Endothelial cell of umbilical vein (primary cell): ENCODE results near the gene ZNF490. TPM values are rescaled to one million over a fixed set of nuclear protein-coding genes. Genes with fewer than 3 reads are reported as not detected.
"Not testable (repeated sequence)": the region's sequence is repeated elsewhere in the genome, so short reads cannot be mapped to it uniquely, and the experiment has no call there.

Experiments
- BruUV-seq: library from RNA; stranded (reverse); fragments of 400-500 nt; replicated peaks from 2 replicates; lab custom pipeline; 2021; lab: Mats Ljungman, UMichigan
- CTCF ChIA-PET: fragments of 300-600, 350-600 bp; sonication (Branson Sonifier 250); formaldehyde crosslinking; loops from one replicate; lab custom pipeline; 2021; ENCODE audit warnings: antibody characterized with exemption, inconsistent platforms; lab: Charles Lee
- POLR2A ChIA-PET: fragments of 300-600, 350-600 bp; sonication (Branson Sonifier 250); formaldehyde crosslinking; loops from one replicate; lab custom pipeline; 2021; ENCODE audit warnings: antibody characterized with exemption, inconsistent platforms; lab: Charles Lee
- DNase-seq: peaks from one replicate; pipeline ENCODE4 v3.0.0-alpha.2; 2011; ENCODE audit warnings: low read depth, low spot score
- FAIRE-seq: peaks from 2 replicates; lab custom pipeline; 2011; peaks lifted over from hg19 to GRCh38; lab: Jason Lieb, UNC
- H2AFZ ChIP-seq: 2 replicates; pipeline ENCODE4 v1.6.0; 2012; ENCODE audit warnings: low read depth, low read length, control low read depth, inconsistent platforms
- H3K27ac ChIP-seq: 2 replicates; pipeline ENCODE4 v1.5.1; 2011; ENCODE audit warnings: low read depth, mild to moderate bottlenecking, control low read depth, low read length, moderate library complexity; ENCODE audit not compliant: insufficient read depth
- H3K27me3 ChIP-seq, 2 experiments: 2 replicates each; pipeline versions ENCODE4 v1.6.0 to v1.6.1; 2011; ENCODE audit warnings: low read length in 2 of 2, mixed read lengths in 1 of 2; ENCODE audit not compliant: control insufficient read depth in 2 of 2, insufficient read depth in 2 of 2
- H3K36me3 ChIP-seq, 2 experiments: 2 replicates in 1 of 2; 3 replicates in 1 of 2; pipeline ENCODE4 v1.5.1; 2011; ENCODE audit warnings: low read length in 2 of 2, mild to moderate bottlenecking in 1 of 2, moderate library complexity in 1 of 2; ENCODE audit not compliant: control insufficient read depth in 2 of 2, insufficient read depth in 2 of 2; ENCODE audit errors: extremely low read depth in 1 of 2
- H3K4me1 ChIP-seq: 3 replicates; pipeline ENCODE4 v1.5.1; 2011; ENCODE audit warnings: mild to moderate bottlenecking, low read length; ENCODE audit not compliant: control insufficient read depth, insufficient read depth; ENCODE audit errors: extremely low read depth
- H3K4me2 ChIP-seq: 2 replicates; pipeline ENCODE4 v1.6.1; 2011; ENCODE audit warnings: low read length, control low read depth, mixed read lengths; ENCODE audit not compliant: insufficient read depth
- H3K4me3 ChIP-seq, 3 experiments: fragments of 200-600 bp in 1 of 3; sonication (generic), shearing (Covaris generic) in 1 of 3; replicated peaks in 1 of 3; 2 replicates each; pipeline ENCODE4 v1.5.1; 2011 to 2016; ENCODE audit warnings: control low read depth in 3 of 3, low read length in 3 of 3, mild to moderate bottlenecking in 2 of 3, inconsistent platforms in 1 of 3, low read depth in 1 of 3, moderate library complexity in 1 of 3; ENCODE audit not compliant: insufficient read depth in 1 of 3
- H3K79me2 ChIP-seq: 2 replicates; pipeline ENCODE4 v1.6.0; 2012; ENCODE audit warnings: low read length, inconsistent platforms; ENCODE audit not compliant: control insufficient read depth, insufficient read depth
- H3K9ac ChIP-seq: replicated peaks from 2 replicates; pipeline ENCODE3; 2011; ENCODE audit warnings: low read length, control low read depth; ENCODE audit not compliant: insufficient read depth; ENCODE audit errors: extremely low read depth
- H3K9me1 ChIP-seq: replicated peaks from 3 replicates; pipeline ENCODE4 v1.6.0; 2011; ENCODE audit warnings: mild to moderate bottlenecking, low read length; ENCODE audit not compliant: control insufficient read depth, insufficient read depth; ENCODE audit errors: extremely low read depth
- H3K9me3 ChIP-seq: replicated peaks from 2 replicates; pipeline ENCODE4 v1.5.1; 2012; ENCODE audit warnings: low read length, inconsistent platforms; ENCODE audit not compliant: control insufficient read depth, insufficient read depth
- H4K20me1 ChIP-seq: replicated peaks from 2 replicates; pipeline ENCODE3; 2011; ENCODE audit warnings: mild to moderate bottlenecking, low read length; ENCODE audit not compliant: control insufficient read depth, insufficient read depth; ENCODE audit errors: extremely low read depth
- EZH2 ChIP-seq: IDR thresholded peaks from 2 replicates; pipeline ENCODE4 v1.6.1; 2012; ENCODE audit warnings: borderline replicate concordance, low read depth, mild to moderate bottlenecking, moderate library complexity, low read length, inconsistent platforms; ENCODE audit not compliant: severe bottlenecking
- FOS ChIP-seq: IDR thresholded peaks from 2 replicates; pipeline ENCODE4 v1.6.1; 2011; ENCODE audit warnings: mild to moderate bottlenecking, low read length, moderate library complexity, borderline replicate concordance; ENCODE audit not compliant: insufficient read depth
- GATA2 ChIP-seq: IDR thresholded peaks from 2 replicates; pipeline ENCODE4 v1.7.0; 2011; ENCODE audit warnings: low read depth, mild to moderate bottlenecking, moderate library complexity, mixed read lengths, low read length; ENCODE audit not compliant: insufficient read length, insufficient read depth
- JUN ChIP-seq: IDR thresholded peaks from 2 replicates; pipeline ENCODE4 v1.6.1; 2011; ENCODE audit warnings: borderline replicate concordance, low read depth; ENCODE audit not compliant: insufficient read length, insufficient read depth
- MYC ChIP-seq: IDR thresholded peaks from one replicate; pipeline ENCODE4 v1.6.1; 2011; ENCODE audit warnings: mild to moderate bottlenecking, low read depth, low read length
- POLR2A ChIP-seq: IDR thresholded peaks from 2 replicates; pipeline ENCODE4 v1.6.1; 2012; ENCODE audit warnings: low read depth, mild to moderate bottlenecking, control low read depth, low read length
- POLR2AphosphoS5 ChIP-seq: IDR thresholded peaks from 2 replicates; pipeline ENCODE4 v1.6.1; 2012; ENCODE audit warnings: low read depth, mild to moderate bottlenecking, control low read depth, low read length, moderate library complexity; ENCODE audit not compliant: insufficient read depth
- dilution Hi-C: fragments of 300-500 bp; cut with MboI; formaldehyde crosslinking; loops from one replicate; pipeline ENCODE4 v1.15.0; 2019; ENCODE audit warnings: low sequenced_read_pairs; ENCODE audit not compliant: extremely low pct_ligation_motif_present
- intact Hi-C: fragments of 100-400 bp; cut with micrococcal nuclease; formaldehyde crosslinking; loops from one replicate; pipeline ENCODE4 v1.10.0; 2022
- polyA plus RNA-seq, 4 experiments: library from polyadenylated mRNA; depleted of rRNA in 3 of 4; stranded (reverse) in 3 of 4; unstranded in 1 of 4; fragments of >200 nt; gene quantifications; 2 replicates each; pipeline versions ENCODE4 v1.2.1 to v1.2.3, GENCODE V29; 2011 to 2012; ENCODE audit warnings: missing spikeins in 1 of 4
- total RNA-seq: library from RNA; stranded (reverse); gene quantifications from 2 replicates; pipeline ENCODE4 v1.2.3, GENCODE V29; 2021
- TF ChIP-seq, protein P1 (sequence below): IDR thresholded peaks from 2 replicates; pipeline ENCODE4 v1.6.1; 2011; ENCODE audit not compliant: insufficient read depth, insufficient read length
- TF ChIP-seq, protein P2 (sequence below), 2 donors: IDR thresholded peaks; 1 replicate in 1 of 2; 2 replicates in 1 of 2; pipeline ENCODE4 v1.5.1; 2011; ENCODE audit warnings: low read length in 2 of 2, mild to moderate bottlenecking in 2 of 2, moderate library complexity in 2 of 2, control low read depth in 1 of 2, inconsistent platforms in 1 of 2, low read depth in 1 of 2; ENCODE audit not compliant: insufficient read depth in 1 of 2; ENCODE audit errors: extremely low read depth in 1 of 2

The ZNF490 gene
- total and polyA plus RNA-seq, 2 donors (not counting 3 experiments of a cell fraction or from before 2014, with no cell fraction given) = 1.4 to 5.7 TPM

DNA sequence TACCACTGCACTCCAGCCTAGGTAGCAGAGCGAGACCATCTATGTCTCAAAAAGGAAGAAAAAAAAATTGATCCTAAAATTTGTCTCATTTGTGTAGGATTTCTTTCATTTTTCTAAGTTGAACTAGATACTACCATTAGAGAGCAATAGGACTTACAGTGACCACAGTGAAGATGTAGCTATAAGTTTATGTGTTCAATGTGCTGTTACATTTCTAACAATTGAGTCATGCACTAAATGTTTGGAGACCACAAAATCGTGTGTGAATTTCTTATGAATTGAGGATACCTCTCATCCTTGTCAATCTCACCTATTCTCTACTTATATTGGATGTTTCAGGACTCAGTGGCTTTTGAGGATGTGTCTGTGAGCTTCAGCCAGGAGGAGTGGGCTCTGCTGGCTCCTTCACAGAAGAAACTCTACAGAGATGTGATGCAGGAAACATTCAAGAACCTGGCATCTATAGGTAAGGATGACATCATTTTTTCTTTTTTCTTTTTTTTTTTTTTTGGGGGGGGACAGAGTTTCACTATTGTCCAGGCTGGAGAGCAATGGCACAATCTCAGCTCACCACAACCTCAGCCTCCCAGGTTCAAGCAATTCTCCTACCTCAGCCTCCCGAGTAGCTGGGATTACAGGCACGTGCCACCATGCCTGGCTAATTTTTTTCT, 12.9 kb upstream of the ZNF490 start:
- CTCF ChIA-PET = interaction anchor here (0.8 kb wide), 1 partner anchor 17 kb away, joined by 3 read pairs; no protein-coding TSS in a partner anchor

DNA sequence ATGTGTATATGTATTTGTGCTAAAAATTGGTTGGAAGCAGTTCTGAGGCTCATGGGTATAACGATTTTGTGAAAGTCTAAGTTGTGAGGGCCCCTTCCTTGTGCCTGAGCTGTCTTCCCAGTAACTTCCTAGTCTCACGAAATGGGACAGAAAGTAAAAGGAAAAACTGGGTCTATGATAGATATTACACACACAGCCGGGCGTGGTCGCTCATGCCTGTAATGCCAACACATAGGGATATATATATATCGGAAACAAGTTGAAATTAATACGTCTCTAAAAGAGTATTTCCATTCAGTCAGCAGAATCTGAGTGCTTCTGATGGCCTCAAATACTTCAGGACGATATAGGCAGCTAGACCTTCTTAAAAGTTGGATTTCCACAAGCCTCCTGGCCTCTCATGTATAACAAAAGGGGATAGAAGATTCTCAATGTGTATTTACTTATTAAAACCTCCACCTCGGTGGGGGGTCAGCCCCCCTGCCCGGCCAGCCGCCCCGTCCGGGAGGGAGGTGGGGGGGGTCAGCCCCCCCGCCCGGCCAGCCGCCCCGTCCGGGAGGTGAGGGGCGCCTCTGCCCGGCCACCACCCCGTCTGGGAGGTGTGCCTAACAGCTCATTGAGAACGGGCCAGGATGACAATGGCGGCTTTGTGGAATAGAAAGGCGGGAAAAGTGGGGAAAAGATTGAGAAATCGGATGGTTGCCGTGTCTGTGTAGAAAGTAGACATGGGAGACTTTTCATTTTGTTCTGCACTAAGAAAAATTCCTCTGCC, 10.8 kb upstream of the ZNF490 start:
- H3K9ac ChIP-seq, POLR2A ChIA-PET, DNase-seq, H3K9me3 ChIP-seq, intact Hi-C loops, H3K4me1 ChIP-seq, dilution Hi-C loops, H4K20me1 ChIP-seq, H3K36me3 ChIP-seq, H3K4me2 ChIP-seq, H3K4me3 ChIP-seq, BruUV-seq, H2AFZ ChIP-seq, CTCF ChIA-PET, H3K9me1 ChIP-seq, FAIRE-seq, H3K27me3 ChIP-seq, H3K27ac ChIP-seq: not testable (repeated sequence)
- H3K79me2 ChIP-seq = peaks cover 49% of the 10 kb centered on the region

More for the DNA sequence above, 12.9 kb upstream of the ZNF490 start:
- DNase-seq (no peak), FAIRE-seq (no peak)
- Histone ChIP-seq H3K4me1 (no peaks in the 10 kb centered on the region), H3K79me2 (peaks cover 29% of the 10 kb centered on the region), H4K20me1 (no peaks in the 10 kb centered on the region), H3K9ac (no peak overlapping the region), H3K4me2 (no peak overlapping the region), H2AFZ (no peak overlapping the region), H3K9me3 (peaks cover 16% of the 10 kb centered on the region), H3K27me3 (no peaks in the 10 kb centered on the region), H3K27ac (no peak overlapping the region), H3K4me3 (no peak overlapping the region), H3K36me3 (peaks cover 15 to 19% of the 10 kb centered on the region in 2 experiments), H3K9me1 (no peaks in the 10 kb centered on the region)
- POLR2A ChIA-PET = interaction anchor here (0.7 kb wide), 1 partner anchor 21 kb away, joined by 3 read pairs; no protein-coding TSS in a partner anchor
- dilution Hi-C loops = no loop called here
- no peak for TF ChIP-seq MYC
- TF ChIP-seq, protein P1, sequence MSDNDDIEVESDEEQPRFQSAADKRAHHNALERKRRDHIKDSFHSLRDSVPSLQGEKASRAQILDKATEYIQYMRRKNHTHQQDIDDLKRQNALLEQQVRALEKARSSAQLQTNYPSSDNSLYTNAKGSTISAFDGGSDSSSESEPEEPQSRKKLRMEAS = no peak
- TF ChIP-seq, protein P2, sequence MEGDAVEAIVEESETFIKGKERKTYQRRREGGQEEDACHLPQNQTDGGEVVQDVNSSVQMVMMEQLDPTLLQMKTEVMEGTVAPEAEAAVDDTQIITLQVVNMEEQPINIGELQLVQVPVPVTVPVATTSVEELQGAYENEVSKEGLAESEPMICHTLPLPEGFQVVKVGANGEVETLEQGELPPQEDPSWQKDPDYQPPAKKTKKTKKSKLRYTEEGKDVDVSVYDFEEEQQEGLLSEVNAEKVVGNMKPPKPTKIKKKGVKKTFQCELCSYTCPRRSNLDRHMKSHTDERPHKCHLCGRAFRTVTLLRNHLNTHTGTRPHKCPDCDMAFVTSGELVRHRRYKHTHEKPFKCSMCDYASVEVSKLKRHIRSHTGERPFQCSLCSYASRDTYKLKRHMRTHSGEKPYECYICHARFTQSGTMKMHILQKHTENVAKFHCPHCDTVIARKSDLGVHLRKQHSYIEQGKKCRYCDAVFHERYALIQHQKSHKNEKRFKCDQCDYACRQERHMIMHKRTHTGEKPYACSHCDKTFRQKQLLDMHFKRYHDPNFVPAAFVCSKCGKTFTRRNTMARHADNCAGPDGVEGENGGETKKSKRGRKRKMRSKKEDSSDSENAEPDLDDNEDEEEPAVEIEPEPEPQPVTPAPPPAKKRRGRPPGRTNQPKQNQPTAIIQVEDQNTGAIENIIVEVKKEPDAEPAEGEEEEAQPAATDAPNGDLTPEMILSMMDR (IDR thresholded peaks at IDR 0.05; ENCODE audit: extremely low read depth in 1 of 2, insufficient read depth in 1 of 2, low read depth in 1 of 2, low read length in 2 of 2) = no peak
- no peak for TF ChIP-seq POLR2AphosphoS5
- no peak for TF ChIP-seq POLR2A
- no peak for TF ChIP-seq JUN
- no peak for TF ChIP-seq EZH2
- TF ChIP-seq GATA2 = no peak
- no peak for TF ChIP-seq FOS
- intact Hi-C loops = no loop called here
- no TSS peak for BruUV-seq
